Hippocampal formation (tissue), 2 donors: ENCODE data around the gene NLK.
"Not testable (repeated sequence)": the region's sequence is repeated elsewhere in the genome, so short reads cannot be mapped to it uniquely, and the experiment has no call there.

Experiments used
- DNase-seq, 2 donors: peaks; one replicate each; lab custom pipeline; 2025; lab: John Stamatoyannopoulos, UW

NLK gene

GRCh38 chr17:28194382-28194781, 151.9 kb downstream of the NLK start:
- no peak for DNase-seq

- no peak for DNase-seq
Measured at GRCh38 chr17:28196636-28197035, 154.2 kb downstream of the NLK start.

GRCh38 chr17:28199115-28199514, 156.6 kb downstream of the NLK start:
- no peak for DNase-seq

GRCh38 chr17:28199728-28200127, 157.3 kb downstream of the NLK start:
- DNase-seq: no peak

- DNase-seq: no peak
Measured at GRCh38 chr17:28201315-28201714, 158.8 kb downstream of the NLK start.

- DNase-seq: no peak
Measured at GRCh38 chr17:28204244-28204643, 161.8 kb downstream of the NLK start.

- DNase-seq: no peak
Measured at GRCh38 chr17:28204751-28205150, 162.3 kb downstream of the NLK start.

GRCh38 chr17:28206292-28206691, 163.8 kb downstream of the NLK start:
- DNase-seq: no peak

- DNase-seq: no peak
Measured at GRCh38 chr17:28211811-28212210, 169.3 kb downstream of the NLK start.

GRCh38 chr17:28213578-28213977, 171.1 kb downstream of the NLK start:
- DNase-seq: not testable (repeated sequence)

- DNase-seq: no peak
Measured at GRCh38 chr17:28216052-28216451, 173.6 kb downstream of the NLK start.

GRCh38 chr17:28216528-28216927, 174.1 kb downstream of the NLK start:
- DNase-seq: no peak

- no peak for DNase-seq
Measured at GRCh38 chr17:28219771-28220170, 177.3 kb downstream of the NLK start.

GRCh38 chr17:28221751-28222414, 179.4 kb downstream of the NLK start:
- DNase-seq: no peak

- DNase-seq: no peak
Measured at GRCh38 chr17:28225271-28225670, 182.8 kb downstream of the NLK start.

- no peak for DNase-seq
Measured at GRCh38 chr17:28225867-28226266, 183.4 kb downstream of the NLK start.

- no peak for DNase-seq
Measured at GRCh38 chr17:28226563-28227315, 184.3 kb downstream of the NLK start.

- peak in 1 of 2 donors; percentile 8 for DNase-seq
Measured at GRCh38 chr17:28227316-28228108, 185.0 kb downstream of the NLK start.

- DNase-seq: no peak
Measured at GRCh38 chr17:28228109-28228840, 185.8 kb downstream of the NLK start.

GRCh38 chr17:28228986-28229729, 186.7 kb downstream of the NLK start:
- DNase-seq: no peak

GRCh38 chr17:28230011-28230410, 187.5 kb downstream of the NLK start:
- no peak for DNase-seq
